ENCODE data around the gene GRAMD1B.
"Not testable (repeated sequence)": the region's sequence is repeated elsewhere in the genome, so short reads cannot be mapped to it uniquely, and the experiment has no call there.

The GRAMD1B gene

DNA sequence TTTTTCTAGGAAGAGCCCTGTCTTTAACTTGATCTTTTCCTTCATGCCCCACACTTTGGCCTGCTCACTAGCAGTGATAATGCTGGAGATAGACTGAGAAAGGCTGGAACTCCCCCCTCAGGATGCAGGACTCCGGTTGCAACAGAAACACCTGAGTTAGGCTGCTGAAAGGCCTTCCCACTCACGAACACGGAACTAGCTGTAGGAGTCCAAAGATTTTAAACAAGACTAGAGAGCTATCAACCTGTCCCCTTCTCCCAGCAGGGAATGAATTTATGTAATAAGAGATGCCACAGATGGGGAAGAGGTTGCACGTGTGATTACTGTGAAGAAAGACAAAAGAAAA is 211.4 kb downstream of the GRAMD1B start:
- DNase-seq (ENCODE audit: low read depth): no peak

DNA sequence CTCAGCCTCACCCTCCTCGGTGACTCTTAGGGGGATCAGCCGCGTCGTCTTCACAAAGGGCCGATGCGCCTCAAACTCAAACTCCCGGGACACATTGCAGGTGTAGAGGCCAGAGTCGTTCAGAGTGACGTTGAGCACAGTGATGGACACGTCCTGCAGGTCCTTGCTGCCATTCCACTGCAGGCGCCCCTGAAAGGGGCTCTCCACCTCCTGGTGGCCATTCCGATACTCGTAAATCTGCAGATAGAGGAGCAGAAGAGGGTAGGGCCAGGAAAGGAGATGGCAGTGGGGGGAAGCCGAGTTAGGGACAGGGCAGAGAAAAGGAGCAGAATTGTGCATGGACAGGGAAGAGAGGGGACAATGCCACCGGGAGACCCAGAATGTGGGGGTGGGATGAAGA is 212.4 kb downstream of the GRAMD1B start:
- DNase-seq (ENCODE audit: low read depth): no peak

DNA sequence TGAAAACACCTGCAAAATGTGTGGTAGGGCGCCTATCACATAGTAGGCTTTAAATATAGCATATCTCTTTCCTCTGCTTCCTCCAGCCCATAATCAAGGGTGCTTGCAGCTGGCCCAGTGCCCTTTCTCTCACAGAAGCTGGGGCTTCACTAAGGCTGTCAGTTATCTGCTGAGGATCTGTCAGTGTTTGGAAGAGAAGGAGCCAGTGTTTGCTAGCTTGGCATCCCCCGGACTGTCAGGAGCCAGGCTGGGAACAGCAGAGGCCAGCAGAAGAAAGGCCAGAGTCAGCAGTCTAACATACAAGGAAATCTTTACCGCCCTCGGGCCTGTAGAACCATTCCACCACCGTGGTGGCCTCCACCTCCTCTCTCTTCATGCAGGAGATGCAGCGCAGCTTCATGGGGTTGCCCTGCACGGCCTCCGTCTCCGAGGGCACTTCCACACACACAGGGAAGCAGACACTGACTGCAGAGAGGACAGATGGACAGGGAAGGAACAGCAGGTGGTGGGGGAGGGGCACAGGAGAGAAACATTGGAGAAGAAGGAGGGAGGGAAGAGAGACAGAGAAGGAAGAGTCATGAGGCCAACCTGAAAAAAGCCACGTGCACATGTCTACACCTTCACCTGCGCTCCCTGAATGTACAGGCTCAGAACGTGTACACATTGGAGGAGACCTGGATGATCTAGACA is 215.4 kb downstream of the GRAMD1B start:
- DNase-seq (ENCODE audit: low read depth): no peak

DNA sequence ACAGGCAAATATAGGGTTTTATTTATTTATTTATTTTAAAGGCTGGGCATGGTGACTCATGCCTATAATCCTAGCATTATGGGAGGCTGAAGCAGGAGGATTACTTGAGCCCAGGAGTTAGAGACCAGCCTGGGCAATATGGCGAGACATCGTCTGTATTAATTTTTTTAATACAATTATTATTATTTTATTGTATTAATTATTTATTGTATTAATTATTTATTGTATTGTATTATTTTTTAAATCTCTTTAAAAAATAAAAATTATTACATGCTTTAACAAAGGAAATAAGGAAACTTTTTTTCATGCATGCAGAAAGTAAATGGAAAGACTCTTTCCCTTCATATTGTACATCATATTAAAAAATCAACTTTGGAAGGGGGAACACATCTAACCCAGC is 220.8 kb downstream of the GRAMD1B start:
- DNase-seq (ENCODE audit: low read depth): no peak

DNA sequence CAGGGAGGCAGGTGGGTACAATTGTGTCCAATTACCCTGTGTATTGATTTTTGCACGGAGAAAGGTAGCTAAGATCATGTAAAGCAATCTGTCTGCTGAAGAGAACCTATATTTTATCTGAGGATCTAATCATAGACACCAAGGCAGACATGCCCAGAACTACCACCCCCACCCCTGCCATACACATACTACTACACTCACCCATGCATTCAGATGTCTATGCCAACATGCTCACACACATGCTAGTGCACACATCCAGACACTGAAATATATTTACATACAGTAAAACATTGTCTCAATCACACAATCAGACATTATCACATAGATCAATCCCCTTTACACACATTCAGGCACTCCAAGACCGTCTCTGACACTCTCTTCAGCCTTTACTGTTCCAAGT is 222.5 kb downstream of the GRAMD1B start:
- DNase-seq (ENCODE audit: low read depth): no peak

DNA sequence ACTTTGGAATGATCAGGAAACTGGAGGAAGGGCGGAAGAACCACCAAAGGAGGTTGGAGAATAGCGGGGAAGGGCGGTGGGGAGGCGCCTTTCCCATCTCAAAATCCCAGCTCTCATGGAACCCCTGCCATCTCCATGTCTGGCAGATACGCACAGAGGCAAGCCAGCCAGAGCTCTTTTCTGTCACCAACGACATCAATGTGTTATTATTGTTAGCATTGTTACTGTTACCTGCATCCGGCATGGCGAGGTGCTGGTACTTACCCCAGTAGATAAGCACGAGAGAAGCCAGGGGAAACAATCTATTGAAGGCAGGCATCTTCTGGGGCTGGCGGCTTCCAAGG is 223.4 kb downstream of the GRAMD1B start:
- DNase-seq (ENCODE audit: low read depth): no peak

DNA sequence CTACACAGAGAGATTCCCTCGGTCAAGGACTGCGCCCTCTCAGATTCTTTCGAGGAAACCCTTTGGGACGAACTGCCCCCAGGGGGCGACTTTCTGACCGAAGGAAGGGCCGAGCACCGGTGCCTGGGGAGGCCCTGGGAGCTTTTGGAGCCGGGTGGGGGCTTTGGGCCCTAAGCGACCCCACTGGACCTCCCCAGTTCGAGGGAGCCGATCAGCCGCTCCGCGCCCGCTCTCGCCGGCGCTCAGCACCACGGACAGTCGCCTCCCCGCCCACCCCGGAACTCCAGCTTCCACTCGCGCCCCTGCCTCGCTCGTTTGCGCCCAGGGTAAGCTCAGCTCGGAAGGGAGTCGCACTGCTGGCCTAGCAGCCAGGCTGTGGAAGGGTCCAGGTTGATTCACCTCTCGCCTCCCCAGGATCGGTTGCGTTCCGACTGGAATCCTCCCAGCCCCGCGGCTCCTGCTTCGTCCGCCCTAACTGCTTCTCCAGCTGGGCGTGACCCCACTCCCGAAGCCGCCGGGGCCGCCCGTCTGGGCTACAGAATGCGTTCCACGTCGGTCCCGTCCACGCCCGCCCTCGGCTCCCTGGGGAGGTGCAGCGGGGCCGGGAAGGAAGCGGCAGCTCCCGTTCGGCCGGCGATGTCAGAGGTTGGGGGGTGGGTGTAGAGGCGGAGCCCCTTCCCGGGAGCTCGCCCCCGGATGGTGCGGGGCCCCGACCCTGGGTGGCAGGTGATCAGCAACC is 223.9 kb downstream of the GRAMD1B start:
- DNase-seq (ENCODE audit: low read depth): no peak

DNA sequence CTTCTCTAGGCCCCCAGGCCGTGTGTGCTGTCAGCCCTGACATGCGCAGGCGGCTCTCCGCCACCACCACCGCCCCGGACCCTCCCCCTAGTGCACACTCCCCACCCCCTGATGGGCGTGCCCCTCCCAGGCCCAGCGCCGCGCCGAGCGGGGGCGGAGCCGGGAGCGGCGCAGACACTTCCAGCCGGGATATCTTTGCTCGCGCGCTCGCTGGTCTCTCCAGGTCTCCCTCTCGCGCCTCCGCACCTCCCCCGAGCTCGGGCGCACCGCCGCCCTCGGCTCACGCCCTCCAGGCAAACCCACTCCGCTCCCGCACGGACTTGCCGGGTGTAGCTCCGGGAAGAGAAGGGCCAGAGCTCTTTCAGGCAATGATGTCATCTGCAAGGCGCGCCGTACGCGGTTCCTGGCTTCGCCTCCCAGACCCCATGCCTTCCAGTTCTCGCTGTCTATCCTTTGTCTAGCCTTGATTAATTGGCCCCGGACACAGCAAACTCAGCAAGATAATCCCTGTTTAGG is 224.6 kb downstream of the GRAMD1B start, which contains the start of gene SCN3B:
SCN3B (minus strand) TSS at position 59 of the 516 bp plus-strand sequence. CDS start 823 bp downstream, outside the sequence.
- no peak for DNase-seq (ENCODE audit: low read depth)

DNA sequence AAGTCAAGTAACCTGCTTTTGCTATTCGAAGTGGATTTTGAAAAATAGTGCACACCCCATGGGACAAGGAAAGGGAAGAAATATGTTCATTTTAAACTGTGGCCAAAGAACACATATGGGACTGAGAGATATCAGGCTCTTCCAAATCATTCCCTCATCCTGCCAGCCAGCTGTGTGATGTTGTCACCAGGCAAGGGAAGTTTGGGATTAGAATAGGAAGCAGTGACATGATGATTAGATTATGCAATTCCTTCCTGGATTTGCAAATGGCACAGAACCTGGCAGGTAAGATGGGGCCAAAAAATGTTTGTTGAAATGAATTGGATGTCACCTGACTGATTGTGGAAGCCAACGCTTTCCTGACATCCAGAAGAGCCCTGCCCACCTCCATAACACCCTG is 229.2 kb downstream of the GRAMD1B start:
- no peak for DNase-seq (ENCODE audit: low read depth)

DNA sequence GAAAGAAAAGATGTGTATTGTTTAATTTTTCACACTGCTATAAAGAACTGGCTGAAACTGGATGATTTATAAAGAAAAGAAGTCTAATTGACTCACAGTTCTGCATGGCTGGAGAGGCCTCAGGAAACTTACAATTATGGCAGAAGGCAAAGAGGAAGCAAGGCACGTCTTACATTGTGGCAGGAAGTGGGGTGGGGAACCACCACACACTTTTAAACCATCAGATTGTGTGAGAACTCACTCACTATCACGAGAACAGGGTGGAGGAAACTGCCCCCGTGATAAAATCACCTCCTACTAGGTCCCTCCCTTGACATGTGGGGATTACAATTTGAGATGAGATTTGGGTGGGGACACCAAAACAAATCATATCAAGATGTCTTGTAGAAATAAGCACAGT is 229.9 kb downstream of the GRAMD1B start:
- DNase-seq (ENCODE audit: low read depth): not testable (repeated sequence)

DNA sequence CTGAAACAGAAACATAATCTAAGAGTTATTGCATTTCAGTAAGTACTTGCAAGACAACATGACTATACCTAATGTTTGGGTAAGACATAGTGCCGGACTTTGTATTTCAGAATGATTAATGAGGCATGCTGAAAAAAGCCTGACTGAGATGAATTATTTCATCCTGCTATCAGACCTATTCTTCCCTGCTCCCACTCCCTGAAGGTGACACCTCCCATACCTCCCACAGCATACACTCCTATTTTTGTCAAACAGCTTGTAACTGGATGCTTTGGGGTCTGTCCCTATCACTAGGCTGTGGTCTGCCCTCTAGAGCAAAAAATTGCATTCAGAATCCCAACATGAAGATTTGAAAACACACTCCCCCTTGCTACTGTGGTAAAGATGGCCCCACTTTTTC is 235.2 kb downstream of the GRAMD1B start:
- no peak for DNase-seq (ENCODE audit: low read depth)

DNA sequence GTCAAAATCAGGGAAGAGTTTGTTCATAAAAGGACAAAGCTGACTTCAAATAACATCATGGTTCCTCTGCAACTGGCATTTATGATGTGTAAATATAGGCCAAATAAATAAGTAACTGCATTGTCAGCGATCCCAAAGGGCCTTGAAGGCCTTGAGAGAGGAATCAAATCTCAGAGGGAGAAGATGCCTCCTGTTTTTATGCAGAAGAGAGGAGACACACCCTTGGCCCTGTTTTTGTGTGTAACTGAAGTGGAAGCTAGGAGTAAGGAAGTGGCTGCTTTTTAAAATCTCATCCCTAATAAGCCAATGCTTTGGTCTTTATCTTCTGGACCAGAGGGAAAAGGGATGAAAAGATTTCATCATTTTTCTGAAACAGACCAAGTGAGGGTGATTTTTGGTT is 240.0 kb downstream of the GRAMD1B start:
- no peak for DNase-seq (ENCODE audit: low read depth)

DNA sequence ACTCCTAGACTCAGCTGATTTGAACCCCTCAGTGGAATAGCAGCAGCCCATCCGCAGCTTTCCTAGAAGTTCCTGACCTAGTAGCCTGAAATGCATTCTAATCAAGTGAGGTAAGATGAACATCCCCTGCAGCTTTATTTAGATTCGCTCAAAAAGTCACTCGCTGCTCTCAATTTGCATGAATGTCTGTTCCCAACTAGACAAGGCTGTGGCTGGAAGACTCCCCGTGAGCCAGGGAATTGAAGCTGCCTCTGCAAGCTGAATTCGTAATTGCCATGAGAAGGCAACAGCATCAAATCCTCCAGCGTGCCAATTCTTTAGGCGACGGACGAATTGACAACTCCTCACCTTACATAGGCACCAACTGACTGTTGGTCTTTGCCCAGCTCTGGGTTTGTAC is 241.5 kb downstream of the GRAMD1B start:
- no peak for DNase-seq (ENCODE audit: low read depth)

DNA sequence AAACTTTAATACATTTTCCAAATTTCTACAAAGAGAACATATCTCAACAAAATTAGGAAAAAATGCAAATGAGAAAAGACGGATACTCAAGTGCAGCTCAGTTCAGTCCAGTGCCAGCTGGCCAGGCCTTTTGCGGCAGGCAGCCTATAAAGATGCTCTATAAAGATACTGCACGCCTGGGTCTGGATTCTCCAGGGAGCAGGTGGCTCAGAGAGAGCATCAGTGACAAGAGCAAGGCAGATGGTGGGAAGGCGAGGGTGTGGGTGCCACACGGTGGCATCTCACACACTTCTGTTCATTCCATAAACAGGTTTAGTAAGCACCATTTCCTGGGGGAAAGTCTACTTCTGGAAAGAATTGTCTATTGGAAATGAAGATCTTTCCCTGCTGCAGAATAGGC is 242.5 kb downstream of the GRAMD1B start:
- DNase-seq (ENCODE audit: low read depth): no peak

DNA sequence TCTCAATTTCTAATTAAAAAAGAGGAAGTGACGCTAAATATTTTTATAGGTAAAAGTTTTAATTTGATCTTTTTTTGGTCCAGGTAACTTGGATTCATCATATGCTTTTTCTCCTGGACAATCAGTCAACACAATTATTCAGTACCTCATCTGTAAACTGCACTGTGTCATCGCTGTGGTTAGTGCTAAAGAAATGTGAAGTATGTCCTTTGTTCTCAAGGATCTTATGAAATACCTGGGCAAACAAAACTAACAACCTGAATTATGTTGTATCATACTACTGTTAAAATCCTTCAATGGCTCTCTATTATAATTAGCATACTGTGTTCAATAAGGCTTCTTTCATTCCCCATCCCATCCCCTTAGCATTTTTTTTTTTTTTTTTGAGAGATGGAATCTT is 244.2 kb downstream of the GRAMD1B start:
- DNase-seq (ENCODE audit: low read depth): no peak

All from activated T-helper 1 cell treated with Interleukin-2 at 50 U/mL for 16 hours (primary cell).